Measurements from ENCODE around the gene SNU13.

SNU13 gene

DNA sequence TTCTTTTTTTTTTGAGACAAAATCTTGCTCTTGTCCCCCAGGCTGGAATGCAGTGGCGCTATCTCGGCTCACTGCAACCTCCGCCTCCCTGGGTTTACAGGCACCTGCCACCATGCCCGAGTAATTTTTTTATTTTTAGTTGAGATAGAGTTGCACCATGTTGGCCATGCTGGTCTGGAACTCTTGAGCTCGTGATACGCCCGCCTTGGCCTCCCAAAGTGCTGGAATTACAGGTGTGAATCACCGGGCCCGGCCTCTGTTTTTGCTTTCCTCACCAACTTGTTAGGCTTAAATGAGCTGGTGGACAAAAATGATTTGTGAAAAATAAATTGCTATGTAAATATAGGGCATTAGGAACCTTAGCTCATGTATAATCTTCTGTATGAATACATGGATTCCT lies 14.1 kb upstream of the SNU13 start:
- H3K4me3 ChIP-seq (ENCODE audit: low read depth, low read length): no peak overlapping the region
- whole genome bisulfite sequencing (ENCODE audit: extremely low coverage, insufficient coverage, insufficient read length): no CpG with 5 or more reads among the region's 9 CpGs
- H3K9ac ChIP-seq (ENCODE audit: low read length): no peak overlapping the region
- no peak overlapping the region for H3K14ac ChIP-seq (ENCODE audit: low read length)
- H3K4me2 ChIP-seq (ENCODE audit: low read length): no peak overlapping the region
- no peak overlapping the region for H4K91ac ChIP-seq (ENCODE audit: low read depth, low read length)
- H3K4ac ChIP-seq (ENCODE audit: low read depth, low read length): no peak overlapping the region
- no peak overlapping the region for H3K27ac ChIP-seq (ENCODE audit: low read depth, low read length)
- no peak overlapping the region for H2BK5ac ChIP-seq (ENCODE audit: low read depth, low read length, poor library complexity)
- no peaks in the 10 kb centered on the region for H3K79me2 ChIP-seq (ENCODE audit: control insufficient read depth, insufficient read depth, low read length, poor library complexity)
- DNase-seq: peak; percentile 84 to 88
- H3K18ac ChIP-seq (ENCODE audit: low read length): no peak overlapping the region
- no peak overlapping the region for H2AK5ac ChIP-seq (ENCODE audit: low read length)
- H2BK120ac ChIP-seq (ENCODE audit: insufficient read depth, low read length, poor library complexity): no peak overlapping the region
- H3K27me3 ChIP-seq (ENCODE audit: insufficient read depth, low read length): no peaks in the 10 kb centered on the region
- H4K8ac ChIP-seq (ENCODE audit: low read depth, low read length): no peak overlapping the region
- H2AFZ ChIP-seq (ENCODE audit: insufficient read depth, low read length, poor library complexity): no peak overlapping the region
- H3K36me3 ChIP-seq (ENCODE audit: control insufficient read depth in 1 of 2, insufficient read depth in 2 of 2, low read length in 2 of 2): no peaks in the 10 kb centered on the region
- no peak overlapping the region for H4K12ac ChIP-seq (ENCODE audit: low read depth, low read length)
- no peaks in the 10 kb centered on the region for H3K79me1 ChIP-seq (ENCODE audit: low read length)
- no peak overlapping the region for H2BK12ac ChIP-seq (ENCODE audit: low read length)
- peaks cover 2% of the 10 kb centered on the region for H3K9me3 ChIP-seq (ENCODE audit: insufficient read depth, low read depth, low read length)
- H3K4me1 ChIP-seq (ENCODE audit: control insufficient read depth in 1 of 2, insufficient read depth in 2 of 2, low read length in 2 of 2): no peaks in the 10 kb centered on the region
- no peak overlapping the region for H3K23ac ChIP-seq (ENCODE audit: low read length)

DNA sequence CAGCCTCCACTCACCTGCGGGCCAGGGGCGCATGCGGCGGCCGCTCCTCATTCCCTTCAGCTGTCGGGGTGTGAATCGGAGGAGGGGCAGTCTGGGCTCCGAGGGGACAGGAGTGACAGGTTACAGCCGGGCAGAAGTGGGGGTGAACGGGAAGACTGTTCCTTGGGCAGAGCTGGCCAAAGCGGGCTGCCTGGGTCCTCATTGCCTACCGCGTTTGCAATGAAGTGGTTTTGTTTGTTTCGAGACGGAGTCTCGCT lies 11.4 kb upstream of the SNU13 start:
- WGBS (ENCODE audit: extremely low coverage, insufficient coverage, insufficient read length): no CpG with 5 or more reads among the region's 16 CpGs
- no peak overlapping the region for H4K12ac ChIP-seq (ENCODE audit: low read depth, low read length)
- H2AFZ ChIP-seq (ENCODE audit: insufficient read depth, low read length, poor library complexity): no peak overlapping the region
- no peak overlapping the region for H2BK12ac ChIP-seq (ENCODE audit: low read length)
- H3K36me3 ChIP-seq (ENCODE audit: control insufficient read depth in 1 of 2, insufficient read depth in 2 of 2, low read length in 2 of 2): no peaks in the 10 kb centered on the region
- H3K4me1 ChIP-seq (ENCODE audit: control insufficient read depth in 1 of 2, insufficient read depth in 2 of 2, low read length in 2 of 2): peaks cover 3% of the 10 kb centered on the region in 2 experiments
- no peak overlapping the region for H4K8ac ChIP-seq (ENCODE audit: low read depth, low read length)
- H2BK120ac ChIP-seq (ENCODE audit: insufficient read depth, low read length, poor library complexity): no peak overlapping the region
- peaks cover 2% of the 10 kb centered on the region for H3K9me3 ChIP-seq (ENCODE audit: insufficient read depth, low read depth, low read length)
- no peaks in the 10 kb centered on the region for H3K79me2 ChIP-seq (ENCODE audit: control insufficient read depth, insufficient read depth, low read length, poor library complexity)
- no peak overlapping the region for H3K27ac ChIP-seq (ENCODE audit: low read depth, low read length)
- H3K23ac ChIP-seq (ENCODE audit: low read length): no peak overlapping the region
- H3K4me3 ChIP-seq (ENCODE audit: low read depth, low read length): no peak overlapping the region
- no peak for DNase-seq
- no peak overlapping the region for H3K4ac ChIP-seq (ENCODE audit: low read depth, low read length)
- H3K14ac ChIP-seq (ENCODE audit: low read length): no peak overlapping the region
- no peak overlapping the region for H2AK5ac ChIP-seq (ENCODE audit: low read length)
- no peak overlapping the region for H3K18ac ChIP-seq (ENCODE audit: low read length)
- H3K79me1 ChIP-seq (ENCODE audit: low read length): peaks cover 2% of the 10 kb centered on the region
- no peaks in the 10 kb centered on the region for H3K27me3 ChIP-seq (ENCODE audit: insufficient read depth, low read length)
- no peak overlapping the region for H4K91ac ChIP-seq (ENCODE audit: low read depth, low read length)
- no peak overlapping the region for H3K9ac ChIP-seq (ENCODE audit: low read length)
- H2BK5ac ChIP-seq (ENCODE audit: low read depth, low read length, poor library complexity): no peak overlapping the region
- H3K4me2 ChIP-seq (ENCODE audit: low read length): no peak overlapping the region

DNA sequence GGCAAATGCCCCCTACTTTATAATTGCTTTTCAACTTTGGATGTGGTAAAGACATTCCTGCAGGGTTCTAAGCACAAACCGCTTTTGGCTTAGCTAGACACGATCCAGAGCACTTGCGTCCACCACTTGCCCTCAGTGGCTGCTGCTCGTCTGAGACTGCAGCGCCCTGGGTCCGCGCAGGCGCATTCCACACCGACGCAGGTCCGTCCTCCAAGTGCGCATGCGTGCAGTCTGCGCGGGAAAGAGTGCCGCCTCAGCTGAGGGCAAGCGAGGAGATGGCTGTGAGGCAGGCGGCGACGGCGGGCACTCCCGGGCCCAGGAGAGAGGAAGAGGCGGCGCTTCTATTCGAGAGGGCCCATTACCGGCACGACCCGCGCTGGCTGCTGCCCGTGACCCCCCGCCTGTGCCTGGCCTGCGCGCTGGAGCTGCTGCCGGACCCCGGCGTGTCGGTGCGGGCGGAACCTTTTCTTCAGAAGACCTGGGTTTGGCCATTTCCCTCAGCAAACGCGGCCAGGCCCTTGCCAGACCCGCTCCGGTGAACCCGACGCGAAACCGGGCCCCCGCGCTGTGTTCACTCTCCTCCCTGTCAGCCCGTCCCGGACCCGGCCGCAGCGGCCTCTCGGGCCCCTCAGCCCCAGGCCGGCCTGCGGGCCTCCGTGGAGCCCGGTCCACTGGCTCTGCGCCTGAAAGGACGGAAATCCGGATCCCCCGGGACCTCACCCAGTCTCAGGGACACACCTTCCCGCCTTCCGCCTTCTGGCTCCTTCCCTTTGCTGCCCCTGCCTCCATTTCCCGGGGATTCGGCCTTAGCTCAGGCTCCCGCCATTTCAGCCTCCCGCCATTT lies 10.8 kb upstream of the SNU13 start, which contains the start of gene MEI1:
Gene MEI1 (plus strand): TSS at position 240 of the 844 bp plus-strand sequence. CDS start 36 bp downstream, at position 276.
- WGBS (ENCODE audit: extremely low coverage, insufficient coverage, insufficient read length): no CpG with 5 or more reads among the region's 69 CpGs
- no peak within 1 kb of the TSS for H3K4me2 ChIP-seq (ENCODE audit: low read length)
- H2AK5ac ChIP-seq (ENCODE audit: low read length): no peak within 1 kb of the TSS

DNA sequence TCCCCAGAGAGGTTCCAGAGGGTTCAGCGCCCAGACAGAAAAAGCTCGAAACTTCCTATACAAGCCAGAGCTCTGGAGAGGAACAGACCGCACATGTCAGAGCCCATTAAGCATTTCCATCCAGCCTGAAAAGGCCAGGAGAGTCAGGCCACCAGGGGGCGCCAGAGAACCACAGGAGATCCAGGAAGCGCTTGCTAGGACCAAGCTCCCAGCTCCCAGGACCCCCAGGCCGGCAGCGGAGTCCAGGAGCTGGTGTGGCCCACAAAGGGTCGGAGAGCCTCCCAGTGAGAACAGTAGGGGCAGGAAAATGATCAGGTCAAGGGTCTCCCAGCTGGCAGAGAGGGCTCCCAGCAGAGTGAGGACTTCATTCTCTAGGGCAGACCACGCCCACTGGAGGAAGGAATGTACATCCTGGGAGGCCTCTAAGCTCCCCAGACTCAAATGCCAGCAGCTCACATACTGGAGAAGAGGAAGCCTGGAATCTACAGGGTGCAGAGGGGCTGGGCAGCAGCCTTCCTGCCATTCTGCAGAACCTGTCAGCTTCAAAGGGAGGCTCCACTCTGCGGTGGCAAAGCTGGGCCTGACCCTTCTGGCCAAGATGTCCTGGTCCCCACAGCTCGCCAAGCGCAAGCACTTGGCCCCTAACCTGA lies 8.6 kb upstream of the SNU13 start:
- H2BK12ac ChIP-seq (ENCODE audit: low read length): peak overlapping the region; percentile 56
- peak; percentile 82 to 95 for DNase-seq

More for the DNA sequence above, 10.8 kb upstream of the SNU13 start, which contains the start of gene MEI1:
- Histone ChIP-seq H4K8ac (ENCODE audit: low read depth, low read length) (no peak within 1 kb of the TSS), H3K4me3 (ENCODE audit: low read depth, low read length) (peak within 1 kb of the TSS; percentile 23), H2BK12ac (ENCODE audit: low read length) (no peak within 1 kb of the TSS), H3K4me1 (ENCODE audit: control insufficient read depth in 1 of 2, insufficient read depth in 2 of 2, low read length in 2 of 2) (peaks cover 3% of the 10 kb centered on the region in 2 experiments), H3K9me3 (ENCODE audit: insufficient read depth, low read depth, low read length) (peaks cover 2% of the 10 kb centered on the region), H2BK120ac (ENCODE audit: insufficient read depth, low read length, poor library complexity) (no peak within 1 kb of the TSS), H3K79me2 (ENCODE audit: control insufficient read depth, insufficient read depth, low read length, poor library complexity) (no peaks in the 10 kb centered on the region), H4K91ac (ENCODE audit: low read depth, low read length) (no peak within 1 kb of the TSS), H3K27me3 (ENCODE audit: insufficient read depth, low read length) (no peaks in the 10 kb centered on the region), H3K27ac (ENCODE audit: low read depth, low read length) (no peak within 1 kb of the TSS), H3K36me3 (ENCODE audit: control insufficient read depth in 1 of 2, insufficient read depth in 2 of 2, low read length in 2 of 2) (no peaks in the 10 kb centered on the region), H3K18ac (ENCODE audit: low read length) (no peak within 1 kb of the TSS), H3K9ac (ENCODE audit: low read length) (no peak within 1 kb of the TSS), H3K79me1 (ENCODE audit: low read length) (peaks cover 2% of the 10 kb centered on the region), H2AFZ (ENCODE audit: insufficient read depth, low read length, poor library complexity) (no peak within 1 kb of the TSS), H4K12ac (ENCODE audit: low read depth, low read length) (no peak within 1 kb of the TSS), H3K4ac (ENCODE audit: low read depth, low read length) (no peak within 1 kb of the TSS), H3K23ac (ENCODE audit: low read length) (no peak within 1 kb of the TSS), H2BK5ac (ENCODE audit: low read depth, low read length, poor library complexity) (no peak within 1 kb of the TSS), H3K14ac (ENCODE audit: low read length) (no peak within 1 kb of the TSS)
- peak; percentile 85 to 96 for DNase-seq

More for the DNA sequence above, 8.6 kb upstream of the SNU13 start:
- Histone ChIP-seq H3K4me2 (ENCODE audit: low read length) (peak overlapping the region; percentile 58), H3K36me3 (ENCODE audit: control insufficient read depth in 1 of 2, insufficient read depth in 2 of 2, low read length in 2 of 2) (peaks cover 6 to 9% of the 10 kb centered on the region in 2 experiments), H3K27me3 (ENCODE audit: insufficient read depth, low read length) (no peaks in the 10 kb centered on the region), H4K12ac (ENCODE audit: low read depth, low read length) (no peak overlapping the region), H3K18ac (ENCODE audit: low read length) (peak overlapping the region; percentile 65), H3K9ac (ENCODE audit: low read length) (no peak overlapping the region), H3K23ac (ENCODE audit: low read length) (no peak overlapping the region), H3K79me2 (ENCODE audit: control insufficient read depth, insufficient read depth, low read length, poor library complexity) (no peaks in the 10 kb centered on the region), H2AK5ac (ENCODE audit: low read length) (no peak overlapping the region), H3K9me3 (ENCODE audit: insufficient read depth, low read depth, low read length) (peaks cover 2% of the 10 kb centered on the region), H4K8ac (ENCODE audit: low read depth, low read length) (peak overlapping the region; percentile 69), H3K4me1 (ENCODE audit: control insufficient read depth in 1 of 2, insufficient read depth in 2 of 2, low read length in 2 of 2) (peaks cover 3% of the 10 kb centered on the region in 2 experiments), H3K4ac (ENCODE audit: low read depth, low read length) (no peak overlapping the region), H2BK5ac (ENCODE audit: low read depth, low read length, poor library complexity) (peak overlapping the region; percentile 72), H3K79me1 (ENCODE audit: low read length) (peaks cover 2% of the 10 kb centered on the region), H4K91ac (ENCODE audit: low read depth, low read length) (peak overlapping the region; percentile 21), H2AFZ (ENCODE audit: insufficient read depth, low read length, poor library complexity) (peak overlapping the region; percentile 84), H3K14ac (ENCODE audit: low read length) (peak overlapping the region; percentile 10), H2BK120ac (ENCODE audit: insufficient read depth, low read length, poor library complexity) (no peak overlapping the region), H3K27ac (ENCODE audit: low read depth, low read length) (peak overlapping the region; percentile 28), H3K4me3 (ENCODE audit: low read depth, low read length) (no peak overlapping the region)
- WGBS (ENCODE audit: extremely low coverage, insufficient coverage, insufficient read length): no CpG with 5 or more reads among the region's 12 CpGs
